Progenitor cell of endocrine pancreas (in vitro differentiated cells): ENCODE results near the gene ASXL2. TPM values are rescaled to one million over a fixed set of nuclear protein-coding genes. Genes with fewer than 3 reads are reported as not detected.
"Not testable (repeated sequence)": the region's sequence is repeated elsewhere in the genome, so short reads cannot be mapped to it uniquely, and the experiment has no call there.

Experiments used
- DNase-seq: peaks from one replicate; pipeline ENCODE4 v3.0.0; 2021; ENCODE audit warnings: low spot score; ENCODE audit not compliant: unreplicated experiment
- H3K27ac Mint-ChIP-seq: 2 replicates; pipeline ENCODE4 v1.8.0; 2021; ENCODE audit warnings: mild to moderate bottlenecking, moderate library complexity, mixed read lengths
- H3K27me3 Mint-ChIP-seq: 2 replicates; pipeline ENCODE4 v1.8.0; 2021; ENCODE audit warnings: mixed read lengths
- H3K36me3 Mint-ChIP-seq: 2 replicates; pipeline ENCODE4 v1.8.0; 2022; ENCODE audit warnings: mixed read lengths; ENCODE audit not compliant: insufficient read depth
- H3K4me1 Mint-ChIP-seq: 2 replicates; pipeline ENCODE4 v1.8.0; 2021; ENCODE audit warnings: low read depth, mixed read lengths
- H3K4me3 Mint-ChIP-seq: 2 replicates; pipeline ENCODE4 v1.8.0; 2021; ENCODE audit warnings: low read depth, mild to moderate bottlenecking, moderate library complexity, mixed read lengths
- H3K9me3 Mint-ChIP-seq: 2 replicates; pipeline ENCODE4 v1.8.0; 2021; ENCODE audit warnings: low read depth, mixed read lengths
- total RNA-seq: library from RNA; stranded (reverse); gene quantifications from 2 replicates; pipeline ENCODE4 v1.2.1, GENCODE V29; 2021
- TF ChIP-seq, protein P1 (sequence below): fragments of 200-600 bp; sonication (generic); IDR thresholded peaks from one replicate; pipeline ENCODE4 v1.5.0; 2021; ENCODE audit warnings: antibody characterized with exemption, mild to moderate bottlenecking; ENCODE audit not compliant: unreplicated experiment

ASXL2 gene
- total RNA-seq, 1 donor from 2014 or later: 24.8 TPM

DNA sequence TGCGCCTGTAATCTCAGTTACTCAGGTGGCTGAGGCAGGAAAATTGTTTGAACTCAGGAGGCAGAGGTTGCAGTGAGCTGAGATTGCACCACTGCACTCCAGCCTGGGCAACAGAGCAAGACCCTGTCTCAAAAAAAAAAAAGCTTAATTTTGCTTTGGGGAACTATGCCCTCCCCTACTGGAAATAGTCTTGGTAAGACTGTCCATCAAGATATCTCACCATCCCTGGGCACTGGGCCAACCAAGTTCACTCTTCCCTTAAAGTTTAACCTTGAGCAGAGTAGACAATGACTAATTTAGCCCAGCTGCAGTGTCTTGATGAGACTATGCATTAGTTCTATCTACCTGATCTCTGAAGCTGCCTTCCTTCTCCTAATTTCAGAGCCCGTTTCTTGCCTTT lies 44.7 kb downstream of the ASXL2 start:
- peaks cover 7% of the 10 kb centered on the region for H3K9me3 Mint-ChIP-seq
- no peak overlapping the region for H3K4me3 Mint-ChIP-seq
- no peaks in the 10 kb centered on the region for H3K27me3 Mint-ChIP-seq
- H3K36me3 Mint-ChIP-seq: peaks cover 21% of the 10 kb centered on the region
- TF ChIP-seq, protein P1, sequence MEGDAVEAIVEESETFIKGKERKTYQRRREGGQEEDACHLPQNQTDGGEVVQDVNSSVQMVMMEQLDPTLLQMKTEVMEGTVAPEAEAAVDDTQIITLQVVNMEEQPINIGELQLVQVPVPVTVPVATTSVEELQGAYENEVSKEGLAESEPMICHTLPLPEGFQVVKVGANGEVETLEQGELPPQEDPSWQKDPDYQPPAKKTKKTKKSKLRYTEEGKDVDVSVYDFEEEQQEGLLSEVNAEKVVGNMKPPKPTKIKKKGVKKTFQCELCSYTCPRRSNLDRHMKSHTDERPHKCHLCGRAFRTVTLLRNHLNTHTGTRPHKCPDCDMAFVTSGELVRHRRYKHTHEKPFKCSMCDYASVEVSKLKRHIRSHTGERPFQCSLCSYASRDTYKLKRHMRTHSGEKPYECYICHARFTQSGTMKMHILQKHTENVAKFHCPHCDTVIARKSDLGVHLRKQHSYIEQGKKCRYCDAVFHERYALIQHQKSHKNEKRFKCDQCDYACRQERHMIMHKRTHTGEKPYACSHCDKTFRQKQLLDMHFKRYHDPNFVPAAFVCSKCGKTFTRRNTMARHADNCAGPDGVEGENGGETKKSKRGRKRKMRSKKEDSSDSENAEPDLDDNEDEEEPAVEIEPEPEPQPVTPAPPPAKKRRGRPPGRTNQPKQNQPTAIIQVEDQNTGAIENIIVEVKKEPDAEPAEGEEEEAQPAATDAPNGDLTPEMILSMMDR: no peak
- peaks cover 17% of the 10 kb centered on the region for H3K4me1 Mint-ChIP-seq
- no peak for DNase-seq
- H3K27ac Mint-ChIP-seq: no peak overlapping the region

- TF ChIP-seq, protein P1: no peak
- peaks cover 21% of the 10 kb centered on the region for H3K36me3 Mint-ChIP-seq
- H3K4me1 Mint-ChIP-seq: peaks cover 13% of the 10 kb centered on the region
- no peak overlapping the region for H3K4me3 Mint-ChIP-seq
- H3K9me3 Mint-ChIP-seq: peaks cover 7% of the 10 kb centered on the region
- no peaks in the 10 kb centered on the region for H3K27me3 Mint-ChIP-seq
- H3K27ac Mint-ChIP-seq: no peak overlapping the region
- DNase-seq: no peak
Observed at GRCh38 chr2:25832897-25833296, 45.4 kb downstream of the ASXL2 start.

- Mint-ChIP-seq H3K27me3 (no peaks in the 10 kb centered on the region), H3K4me1 (peaks cover 13% of the 10 kb centered on the region), H3K27ac (no peak overlapping the region), H3K4me3 (no peak overlapping the region), H3K9me3 (peaks cover 7% of the 10 kb centered on the region), H3K36me3 (peaks cover 21% of the 10 kb centered on the region)
- no peak for DNase-seq
- TF ChIP-seq, protein P1: no peak
Observed at GRCh38 chr2:25831746-25832449, 46.4 kb downstream of the ASXL2 start.

DNA sequence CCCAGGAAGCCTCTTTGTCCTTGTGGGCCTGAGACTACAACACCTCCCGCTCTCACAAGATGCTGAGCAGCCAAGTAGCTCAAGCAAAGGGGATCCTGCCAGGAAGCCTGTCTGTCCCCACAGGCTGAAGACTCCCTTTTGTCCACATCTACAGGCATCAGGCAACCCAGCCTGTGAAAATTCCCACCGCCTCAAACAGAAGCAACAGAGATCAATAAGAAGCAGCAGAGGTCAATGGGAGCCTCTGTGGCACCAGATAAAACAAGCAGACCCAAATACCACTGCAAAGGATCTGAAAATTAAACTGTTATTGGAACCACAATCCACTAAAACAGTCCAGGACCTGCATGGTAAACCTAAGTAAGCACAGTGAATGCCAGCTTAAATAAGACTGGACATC lies 48.5 kb downstream of the ASXL2 start:
- no peak overlapping the region for H3K27ac Mint-ChIP-seq
- H3K9me3 Mint-ChIP-seq: peaks cover 7% of the 10 kb centered on the region
- TF ChIP-seq, protein P1: no peak
- H3K4me1 Mint-ChIP-seq: peaks cover 13% of the 10 kb centered on the region
- DNase-seq: no peak
- no peaks in the 10 kb centered on the region for H3K27me3 Mint-ChIP-seq
- no peak overlapping the region for H3K4me3 Mint-ChIP-seq
- H3K36me3 Mint-ChIP-seq: peaks cover 20% of the 10 kb centered on the region

DNA sequence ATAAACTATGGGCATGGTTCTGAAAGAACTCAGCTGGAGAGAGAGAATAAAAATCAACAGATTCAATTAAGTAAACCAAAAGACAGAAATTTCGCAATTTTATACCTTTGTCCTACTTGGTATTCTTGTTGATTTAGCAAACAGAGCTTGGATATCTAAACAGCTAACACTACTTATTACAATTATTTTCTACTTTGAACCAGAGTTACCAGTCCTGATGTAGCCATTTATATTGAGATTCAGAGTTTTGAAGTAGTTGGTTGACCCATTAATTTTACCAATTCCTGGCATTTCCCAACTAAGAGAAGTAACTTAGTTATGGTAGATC lies 48.9 kb downstream of the ASXL2 start:
- TF ChIP-seq, protein P1: no peak
- Mint-ChIP-seq H3K4me1 (peaks cover 13% of the 10 kb centered on the region), H3K27ac (no peak overlapping the region), H3K27me3 (no peaks in the 10 kb centered on the region), H3K4me3 (no peak overlapping the region), H3K36me3 (peaks cover 20% of the 10 kb centered on the region), H3K9me3 (peaks cover 7% of the 10 kb centered on the region)
- no peak for DNase-seq

GRCh38 chr2:25828532-25829376 lies 49.5 kb downstream of the ASXL2 start:
- not testable (repeated sequence) for DNase-seq, H3K4me3 Mint-ChIP-seq, H3K27ac Mint-ChIP-seq, H3K27me3 Mint-ChIP-seq, H3K9me3 Mint-ChIP-seq
- Mint-ChIP-seq H3K36me3 (peaks cover 18% of the 10 kb centered on the region), H3K4me1 (peaks cover 13% of the 10 kb centered on the region)
